Sigmoid colon (tissue), 4 donors: Measurements from ENCODE around the gene GAREM1.

Experiments
- EP300 ChIP-seq, 4 donors: sonication (generic); formaldehyde crosslinking; IDR thresholded peaks; one replicate each; pipeline ENCODE4 v1.6.1; 2017; ENCODE audit warnings: antibody characterized with exemption in 4 of 4
- TF ChIP-seq, protein P1 (sequence below), 4 experiments: fragments of 450-650 bp in 3 of 4; fragments of 200-600 bp in 1 of 4; IDR thresholded peaks; one replicate each; pipeline ENCODE4 v1.5.1; 2016 to 2019; ENCODE audit warnings: antibody characterized with exemption in 4 of 4, mild to moderate bottlenecking in 3 of 4, moderate library complexity in 2 of 4

DNA sequence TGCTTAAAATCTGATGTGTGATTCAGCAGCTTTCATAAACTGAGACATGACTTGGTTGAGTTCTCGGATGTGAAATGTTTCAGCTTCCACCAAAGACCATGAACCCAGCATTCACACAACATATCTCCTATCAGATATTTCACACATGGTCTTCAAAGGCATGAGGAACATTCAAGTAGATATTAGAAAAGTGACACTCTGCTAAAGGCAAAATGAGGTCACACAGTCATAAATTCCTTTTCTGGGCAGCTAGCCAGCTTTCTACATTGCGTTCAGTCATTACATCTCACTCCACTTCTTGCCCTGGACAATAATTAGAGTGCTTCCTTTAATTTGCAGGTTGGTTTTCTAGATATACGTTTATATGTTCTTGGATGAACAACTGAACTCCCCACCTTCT lies 96.7 kb downstream of the GAREM1 start:
- TF ChIP-seq, protein P1, sequence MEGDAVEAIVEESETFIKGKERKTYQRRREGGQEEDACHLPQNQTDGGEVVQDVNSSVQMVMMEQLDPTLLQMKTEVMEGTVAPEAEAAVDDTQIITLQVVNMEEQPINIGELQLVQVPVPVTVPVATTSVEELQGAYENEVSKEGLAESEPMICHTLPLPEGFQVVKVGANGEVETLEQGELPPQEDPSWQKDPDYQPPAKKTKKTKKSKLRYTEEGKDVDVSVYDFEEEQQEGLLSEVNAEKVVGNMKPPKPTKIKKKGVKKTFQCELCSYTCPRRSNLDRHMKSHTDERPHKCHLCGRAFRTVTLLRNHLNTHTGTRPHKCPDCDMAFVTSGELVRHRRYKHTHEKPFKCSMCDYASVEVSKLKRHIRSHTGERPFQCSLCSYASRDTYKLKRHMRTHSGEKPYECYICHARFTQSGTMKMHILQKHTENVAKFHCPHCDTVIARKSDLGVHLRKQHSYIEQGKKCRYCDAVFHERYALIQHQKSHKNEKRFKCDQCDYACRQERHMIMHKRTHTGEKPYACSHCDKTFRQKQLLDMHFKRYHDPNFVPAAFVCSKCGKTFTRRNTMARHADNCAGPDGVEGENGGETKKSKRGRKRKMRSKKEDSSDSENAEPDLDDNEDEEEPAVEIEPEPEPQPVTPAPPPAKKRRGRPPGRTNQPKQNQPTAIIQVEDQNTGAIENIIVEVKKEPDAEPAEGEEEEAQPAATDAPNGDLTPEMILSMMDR (IDR thresholded peaks at IDR 0.05): no peak
- TF ChIP-seq EP300 (IDR thresholded peaks at IDR 0.05): no peak
